NAMALWA (cell line): ENCODE results near the gene LINC01488.

Source experiments
- DNase-seq: peaks from one replicate; pipeline ENCODE4 v3.0.0-alpha.2; 2015; ENCODE audit warnings: low spot score

Gene LINC01488

DNA sequence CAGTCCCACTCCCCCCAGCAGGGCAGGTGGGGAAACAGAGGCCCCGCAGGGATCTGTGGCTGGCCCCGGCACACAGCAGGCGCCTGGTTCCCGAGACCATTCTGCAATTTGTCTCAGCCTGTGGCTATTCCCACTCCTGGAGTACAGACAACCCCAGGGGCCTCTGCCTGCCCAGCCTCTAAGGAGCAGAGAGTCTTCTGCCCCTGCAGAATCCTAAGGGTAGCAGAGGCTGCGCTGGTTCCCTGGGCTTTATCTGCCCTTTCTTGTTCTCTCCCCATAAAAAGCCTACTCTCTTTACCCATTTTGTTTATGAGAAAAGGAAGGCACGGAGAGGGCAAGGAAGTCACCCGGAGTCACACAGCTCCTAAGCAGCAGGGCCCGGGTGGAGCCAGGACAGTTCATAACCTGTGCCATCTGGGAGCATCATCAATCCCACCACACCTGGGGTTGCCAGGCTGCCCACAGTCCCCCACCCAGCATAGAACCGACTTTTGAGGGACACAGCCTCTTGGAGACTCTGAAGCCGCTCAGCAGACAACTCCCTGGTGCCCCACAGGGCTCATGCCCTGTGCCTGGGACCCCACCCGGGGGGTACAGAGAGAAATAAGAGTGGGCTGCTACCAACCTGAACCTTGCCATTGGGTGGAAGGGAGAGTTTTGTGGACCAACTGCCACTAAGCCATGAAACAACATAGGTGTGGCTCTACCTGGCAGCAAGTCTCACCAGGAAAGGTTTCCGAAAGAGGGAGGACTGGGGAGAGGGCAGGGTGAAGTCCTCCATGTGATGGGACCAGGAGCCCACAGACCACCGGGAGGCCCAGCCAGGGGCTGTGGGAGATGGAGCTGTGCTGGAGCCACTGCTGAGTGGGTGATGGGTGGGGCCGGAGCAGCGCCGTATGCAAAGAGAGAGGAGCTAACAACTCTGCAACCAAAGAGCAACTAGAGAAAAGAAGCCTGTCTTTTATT, 17.2 kb upstream of the LINC01488 start:
- DNase-seq, result no peak

DNA sequence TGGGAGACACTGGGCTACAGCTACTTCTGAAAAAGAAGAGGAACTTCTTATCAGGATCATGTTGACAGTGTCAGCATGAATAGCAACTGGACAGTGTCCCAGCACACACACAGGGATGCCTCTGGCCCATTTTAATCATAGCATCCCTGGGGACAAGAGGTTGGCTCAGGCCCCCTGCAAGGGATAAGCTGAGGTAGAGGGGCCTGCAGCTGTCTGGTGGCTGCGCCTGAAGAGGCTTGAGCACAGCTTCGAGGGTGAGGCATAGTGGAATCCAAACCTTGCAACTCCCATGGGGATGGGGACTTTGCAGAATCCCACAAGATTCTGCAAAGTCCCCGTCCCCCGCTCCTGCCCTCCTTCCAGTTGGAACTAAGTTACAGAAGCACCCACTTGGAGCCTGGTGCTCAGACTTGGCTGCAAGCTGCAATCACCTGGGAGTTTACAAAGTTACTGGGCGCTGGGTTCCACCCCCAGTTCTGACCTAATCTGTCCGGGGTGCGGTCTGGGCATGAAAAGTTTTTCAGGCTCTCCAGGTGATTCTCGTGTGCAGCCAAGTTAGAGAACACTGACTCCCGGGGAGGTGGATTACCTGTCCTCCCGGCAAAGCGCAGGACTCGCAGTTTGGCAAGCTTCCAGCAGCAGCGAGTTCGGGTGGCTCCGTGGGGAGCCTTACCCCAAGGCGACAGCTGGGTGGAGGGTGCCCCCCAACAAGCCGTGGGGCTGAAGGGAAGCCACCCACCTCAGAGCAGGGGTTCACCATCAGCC, 16.0 kb upstream of the LINC01488 start:
- no peak for DNase-seq

DNA sequence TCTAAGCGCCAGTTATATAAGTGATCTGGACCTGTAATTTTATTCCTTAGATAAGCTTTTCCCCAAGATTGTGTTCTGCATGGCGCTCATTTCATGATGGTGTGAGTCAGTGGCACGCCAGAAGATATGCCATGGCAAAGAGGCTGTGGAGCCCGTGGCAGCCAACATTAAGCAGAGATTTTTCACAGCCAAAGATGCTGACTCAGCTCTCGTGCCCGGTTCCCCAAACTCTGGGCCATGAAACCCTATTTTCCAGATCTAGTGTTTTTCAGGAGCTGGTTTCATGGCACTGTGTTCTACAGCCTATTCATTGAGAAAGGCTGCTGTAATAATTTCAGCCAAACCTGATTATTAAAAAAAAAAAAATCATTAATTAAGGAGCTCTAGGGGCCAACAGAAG, 15.4 kb upstream of the LINC01488 start:
- DNase-seq, result no peak

DNA sequence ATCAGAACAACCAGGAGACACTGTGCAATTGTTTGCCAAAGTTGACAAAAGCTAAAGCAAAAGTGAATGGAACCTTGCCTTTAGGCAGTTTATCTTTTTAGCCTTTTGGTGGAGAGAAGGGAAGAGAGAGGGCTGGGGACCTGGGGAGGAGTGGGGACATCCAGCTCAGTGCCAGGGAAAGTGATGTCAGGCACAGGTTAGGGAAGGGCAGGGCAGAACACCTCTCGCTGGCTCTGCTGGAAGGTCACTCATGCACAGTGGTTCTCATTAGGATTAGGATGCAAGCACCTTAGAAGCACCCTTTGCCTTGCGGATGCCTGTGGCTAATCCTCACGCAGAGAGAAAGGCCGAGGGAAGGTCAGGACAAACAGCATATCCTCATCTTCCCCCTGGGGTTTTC, 14.3 kb upstream of the LINC01488 start:
- no peak for DNase-seq

DNA sequence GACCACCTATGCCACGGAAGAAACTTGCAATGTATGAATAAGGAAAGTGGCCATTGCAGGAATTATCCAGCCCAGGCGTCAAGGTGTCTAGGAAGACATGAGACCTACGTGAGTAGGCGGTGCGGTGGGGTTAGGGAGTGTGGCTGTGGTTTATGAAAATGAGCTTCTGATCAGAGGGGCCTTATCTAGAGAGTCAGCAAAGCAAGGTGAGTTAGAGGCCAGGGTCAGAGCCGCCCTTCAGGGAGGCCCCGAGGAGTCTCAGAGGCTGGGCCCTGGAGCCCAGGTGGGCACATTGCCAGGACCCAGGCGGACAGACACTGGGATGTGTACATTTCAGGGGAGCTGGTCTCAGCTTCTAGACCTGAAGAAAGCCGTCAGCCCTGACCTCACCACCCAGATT, 13.8 kb upstream of the LINC01488 start:
- no peak for DNase-seq

DNA sequence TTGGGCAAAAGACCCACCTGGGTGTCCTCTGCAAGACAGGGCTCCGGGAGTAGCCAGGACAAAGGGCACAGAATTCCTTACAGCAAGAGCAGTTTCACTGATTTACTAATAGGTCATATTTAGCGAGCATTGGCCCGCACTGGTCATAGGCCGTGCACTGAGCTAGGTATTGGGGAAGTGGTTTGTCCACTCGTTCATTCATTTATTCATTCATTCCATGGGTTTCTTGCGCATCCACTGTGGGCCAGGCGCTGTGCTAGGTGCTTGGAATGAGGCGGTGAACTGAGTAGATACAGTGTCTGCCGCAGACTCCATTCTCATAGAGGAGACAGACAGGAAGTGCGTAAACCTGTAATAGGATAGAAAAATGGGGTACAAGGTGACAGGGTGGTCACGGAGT, 13.2 kb upstream of the LINC01488 start:
- no peak for DNase-seq

DNA sequence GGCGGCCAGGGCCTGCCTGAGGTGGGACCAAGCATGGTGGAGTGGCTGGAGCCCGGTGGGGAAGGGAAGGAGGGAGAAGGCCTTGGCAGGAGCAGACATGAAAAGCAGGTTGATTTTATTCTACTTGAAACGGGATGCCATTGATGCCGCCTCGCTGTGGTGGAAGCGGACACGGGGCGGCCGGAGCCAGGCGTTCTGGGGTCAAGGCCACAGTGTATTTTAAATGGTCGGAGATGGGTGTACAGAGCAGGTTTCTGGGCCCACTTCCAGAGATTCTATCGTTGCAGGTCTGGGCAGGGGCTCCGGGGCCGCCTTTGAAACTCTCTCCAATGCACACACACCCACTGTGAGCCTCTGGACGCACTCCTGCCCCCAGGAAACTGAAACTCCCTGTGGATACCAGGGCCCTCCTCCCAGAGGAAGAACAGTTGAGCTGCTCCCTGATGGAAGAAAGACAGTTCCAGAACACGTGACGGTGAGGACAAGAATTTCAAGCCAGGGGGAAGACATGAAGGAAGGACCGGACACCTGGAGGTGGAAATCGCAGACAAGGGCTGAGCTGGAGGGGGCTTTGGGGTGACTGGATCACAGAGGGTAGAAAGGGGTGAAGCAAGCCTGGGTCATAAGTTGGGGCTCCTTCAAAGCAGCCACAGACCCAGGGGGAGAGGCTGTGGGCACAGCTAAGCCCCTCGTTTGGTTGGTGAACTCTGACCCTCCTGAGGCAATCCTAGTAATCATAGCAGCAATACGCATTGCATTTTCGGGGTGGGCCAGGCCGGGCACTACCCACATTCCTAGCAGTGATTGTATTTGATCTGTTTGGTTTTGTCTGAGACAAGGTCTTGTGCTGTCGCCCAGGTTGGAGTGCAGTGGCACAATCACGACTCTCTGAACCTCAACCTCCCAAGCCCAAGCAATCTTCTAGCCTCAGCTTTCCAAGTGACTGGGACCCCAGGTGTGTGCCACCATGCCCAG, 12.3 kb upstream of the LINC01488 start:
- DNase-seq, result no peak

DNA sequence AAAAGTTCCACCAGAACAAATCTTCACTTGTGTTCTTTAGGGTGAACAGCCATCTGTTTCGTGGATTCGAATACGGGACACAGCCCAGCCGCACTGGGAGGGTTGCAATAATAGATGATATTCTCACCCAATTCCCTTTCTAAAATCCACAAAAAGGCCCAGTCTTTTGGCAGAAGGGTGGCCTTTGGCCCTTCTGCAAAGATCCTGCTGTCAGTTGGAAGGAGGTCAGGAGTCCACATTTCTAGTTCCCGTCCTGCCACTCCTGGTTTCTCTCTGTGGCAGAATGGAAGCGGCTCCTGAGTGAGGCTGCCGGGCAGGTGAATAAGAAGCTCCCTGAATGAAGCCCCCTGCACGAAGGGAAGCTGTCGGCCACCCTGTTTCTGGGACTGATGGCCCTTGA, 11.2 kb upstream of the LINC01488 start:
- no peak for DNase-seq

DNA sequence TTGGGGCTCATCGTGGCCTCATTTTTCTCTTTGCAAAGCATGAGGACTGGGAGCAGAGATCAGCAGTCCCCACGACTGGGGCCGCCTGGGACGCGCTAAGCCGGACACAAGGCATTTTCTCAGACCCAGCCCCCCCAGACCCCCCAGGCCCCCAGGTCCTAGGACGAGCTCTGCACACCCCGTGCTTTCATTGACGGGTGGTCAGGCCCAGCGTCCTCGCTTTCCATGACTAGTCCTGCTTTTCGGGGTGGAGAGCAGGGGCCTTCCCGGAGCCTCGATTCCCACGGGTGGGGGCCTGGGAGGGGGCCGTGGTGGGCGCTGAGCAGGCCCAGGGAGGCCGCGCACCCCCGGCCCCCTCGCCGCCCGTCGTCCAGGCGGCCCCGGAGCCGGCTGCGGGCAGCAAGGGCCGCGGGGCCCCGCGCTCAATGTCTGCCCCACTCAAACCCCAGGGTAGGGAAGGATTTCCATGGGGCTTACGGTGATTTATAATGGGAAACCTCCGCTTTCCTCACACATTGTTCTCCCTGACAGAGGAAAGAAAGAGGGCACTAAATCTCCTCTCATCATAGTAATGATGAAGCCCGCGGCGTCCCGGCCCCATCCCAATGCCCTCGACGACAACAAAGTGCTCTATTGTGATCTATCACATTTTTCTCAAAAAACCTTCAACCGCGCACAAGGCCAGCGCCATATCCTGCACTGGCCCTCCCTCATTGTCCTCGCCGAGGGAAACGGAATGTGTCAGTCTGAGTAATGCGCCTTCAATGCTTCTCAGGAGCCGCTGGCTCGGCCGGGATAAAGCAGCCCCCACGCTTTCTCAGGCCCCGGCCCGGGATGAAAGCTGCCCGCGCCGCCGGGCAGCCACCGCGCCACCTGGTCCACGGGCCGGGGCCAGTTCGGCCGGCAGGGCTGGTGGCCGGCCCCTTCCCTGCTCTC, 10.4 kb upstream of the LINC01488 start:
- no peak for DNase-seq

DNA sequence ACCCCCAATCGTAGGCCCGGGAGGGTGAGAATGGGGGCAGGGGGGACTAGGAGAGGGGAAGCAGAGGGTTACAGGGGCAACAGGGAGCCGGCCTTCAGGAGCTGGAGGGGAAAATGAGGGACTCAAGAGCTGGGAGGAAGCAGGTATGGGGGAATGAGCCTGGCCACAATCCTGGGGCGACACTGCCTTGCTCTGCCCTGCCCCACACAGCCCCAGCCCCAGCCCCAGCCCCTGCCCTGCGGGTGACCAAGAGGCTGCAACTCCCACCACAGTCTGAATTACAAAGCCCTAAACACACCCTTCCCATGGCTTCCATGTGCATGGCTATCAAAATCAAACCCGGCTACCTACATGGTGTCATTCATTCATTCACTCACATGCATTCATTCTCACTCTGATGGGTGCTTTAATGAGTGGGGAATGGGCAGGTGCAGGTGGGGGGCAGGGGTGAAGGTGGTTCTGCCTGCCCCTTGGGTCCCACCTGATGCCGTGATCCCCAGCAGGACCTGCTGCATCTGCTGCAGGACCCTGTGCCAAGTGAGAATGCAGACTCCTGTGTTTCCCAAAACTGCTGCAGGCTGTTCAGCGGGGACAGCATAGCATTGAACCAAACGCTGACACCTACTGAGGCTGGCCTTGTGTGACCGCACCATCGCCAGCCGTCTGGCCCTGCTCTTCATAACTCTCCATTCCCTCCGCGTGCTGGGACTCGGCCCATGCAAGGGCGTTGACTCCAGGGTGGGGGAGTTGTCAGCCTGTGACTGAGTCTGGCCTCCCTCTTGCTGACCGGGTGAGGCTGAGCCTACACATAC, 9.5 kb upstream of the LINC01488 start:
- no peak for DNase-seq

DNA sequence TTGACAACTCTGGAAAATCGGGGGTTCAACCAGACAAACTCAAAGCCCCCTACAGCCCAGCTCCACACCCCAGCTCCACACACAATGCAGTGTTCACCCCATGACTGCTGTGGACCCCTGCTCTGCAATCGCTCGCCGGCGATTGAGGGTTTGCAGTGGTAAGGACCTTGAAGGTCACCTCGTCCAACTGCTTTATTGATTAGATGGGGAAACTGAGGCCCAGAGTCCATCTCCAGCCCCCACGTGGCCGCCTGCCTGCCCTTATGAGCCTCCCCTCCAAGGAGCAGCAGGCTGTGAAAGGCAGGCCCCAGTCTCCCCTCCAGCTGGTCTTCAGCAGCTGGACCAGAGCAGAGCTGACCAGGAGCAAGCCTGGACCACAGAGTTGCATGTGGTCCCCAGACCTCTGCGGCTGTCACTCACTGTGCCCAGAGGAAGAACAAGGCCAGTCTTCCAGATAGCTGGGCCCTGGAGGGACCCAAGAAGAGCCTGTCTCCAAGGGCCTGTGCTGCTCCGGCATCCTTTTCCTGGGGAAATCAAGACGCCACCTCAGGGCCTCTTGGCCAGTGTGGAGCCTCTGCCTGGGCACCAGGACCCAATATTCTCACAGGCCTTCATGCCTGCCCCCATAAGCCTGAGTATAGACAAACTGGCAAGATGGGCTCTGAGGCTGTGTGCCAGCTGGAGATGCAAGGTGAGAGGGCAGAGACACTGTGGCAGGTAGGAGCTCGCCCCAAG, 8.8 kb upstream of the LINC01488 start:
- no peak for DNase-seq

DNA sequence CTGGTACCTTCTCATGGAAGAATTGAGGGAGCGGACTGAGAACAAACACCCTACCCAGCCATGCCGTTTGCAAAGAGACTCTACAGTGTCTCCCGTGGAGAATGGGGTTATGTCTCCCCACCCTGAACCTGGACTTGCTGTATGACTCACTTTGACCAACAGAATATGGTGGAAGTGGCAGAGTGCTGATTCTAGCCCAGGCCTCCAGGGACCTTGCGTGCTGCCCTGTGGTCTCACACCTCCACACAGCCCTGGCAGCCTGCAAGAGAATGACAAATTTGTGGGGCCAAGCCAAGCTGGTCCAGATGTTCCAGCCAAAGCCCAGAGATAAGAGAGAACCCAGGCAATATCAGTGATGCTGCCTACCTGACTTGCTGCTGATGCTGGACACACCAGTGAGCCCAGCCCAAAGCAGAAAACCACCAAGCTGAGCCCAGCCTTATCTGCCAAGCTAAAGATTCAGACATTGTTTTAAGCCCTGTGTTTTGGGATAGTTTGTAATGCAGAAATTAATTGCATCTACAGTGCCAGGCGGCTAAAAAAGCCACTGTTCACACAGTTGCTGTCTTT, 8.1 kb upstream of the LINC01488 start:
- DNase-seq, result no peak

DNA sequence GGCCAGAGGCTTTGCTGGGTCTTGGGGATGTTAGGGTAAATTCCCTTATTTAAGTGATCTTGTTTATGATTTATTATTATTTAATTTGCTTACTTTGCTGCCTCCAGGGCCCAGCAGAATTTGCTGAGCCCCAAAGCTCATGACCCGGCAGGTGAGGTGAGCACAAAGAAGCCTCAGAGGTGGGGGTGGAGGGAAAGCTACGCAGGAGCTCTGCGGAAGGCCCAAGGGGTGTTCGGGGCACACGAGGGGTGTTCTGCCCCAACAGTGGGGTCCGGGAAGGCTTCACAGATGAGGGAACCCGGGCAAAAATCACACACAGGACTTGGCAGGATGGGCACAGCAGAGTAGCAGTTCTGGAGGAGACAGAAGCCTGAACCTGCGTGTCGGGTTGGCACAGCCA, 6.7 kb upstream of the LINC01488 start:
- DNase-seq, result no peak

DNA sequence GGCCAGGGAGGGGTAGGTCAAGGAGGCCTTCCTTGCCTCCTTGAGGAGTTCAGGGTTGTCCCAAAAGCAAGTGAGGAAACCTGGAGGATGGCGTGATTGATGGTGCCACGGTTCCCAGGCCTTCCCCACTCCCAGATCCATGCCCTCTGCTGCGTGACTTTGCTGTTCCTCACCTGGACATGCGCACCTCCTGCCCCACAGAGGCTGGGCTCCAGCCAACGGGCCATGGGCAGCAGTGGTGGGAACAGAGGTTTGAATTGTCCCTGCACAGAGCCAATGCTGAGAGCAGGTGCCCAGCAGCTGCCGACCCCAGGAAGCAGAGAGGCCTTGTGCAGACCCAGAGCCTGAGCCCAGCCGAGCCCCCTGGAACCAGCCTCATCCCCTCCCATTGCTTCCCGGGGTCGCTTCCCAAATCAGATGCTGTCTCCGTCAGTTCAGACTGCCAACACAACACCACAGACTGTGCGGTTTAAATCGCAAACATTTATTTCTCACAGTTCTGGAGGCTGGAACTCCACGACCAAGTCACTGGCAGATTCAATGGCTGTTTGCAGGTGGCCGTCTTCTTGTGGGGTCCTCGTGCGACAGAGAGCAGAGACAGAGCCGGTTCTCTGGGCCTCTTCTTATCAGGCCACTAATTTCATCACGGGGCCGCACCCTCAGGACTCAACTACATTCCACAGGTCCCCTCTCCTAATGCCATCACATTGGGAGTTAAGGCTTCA, 6.2 kb upstream of the LINC01488 start:
- no peak for DNase-seq

DNA sequence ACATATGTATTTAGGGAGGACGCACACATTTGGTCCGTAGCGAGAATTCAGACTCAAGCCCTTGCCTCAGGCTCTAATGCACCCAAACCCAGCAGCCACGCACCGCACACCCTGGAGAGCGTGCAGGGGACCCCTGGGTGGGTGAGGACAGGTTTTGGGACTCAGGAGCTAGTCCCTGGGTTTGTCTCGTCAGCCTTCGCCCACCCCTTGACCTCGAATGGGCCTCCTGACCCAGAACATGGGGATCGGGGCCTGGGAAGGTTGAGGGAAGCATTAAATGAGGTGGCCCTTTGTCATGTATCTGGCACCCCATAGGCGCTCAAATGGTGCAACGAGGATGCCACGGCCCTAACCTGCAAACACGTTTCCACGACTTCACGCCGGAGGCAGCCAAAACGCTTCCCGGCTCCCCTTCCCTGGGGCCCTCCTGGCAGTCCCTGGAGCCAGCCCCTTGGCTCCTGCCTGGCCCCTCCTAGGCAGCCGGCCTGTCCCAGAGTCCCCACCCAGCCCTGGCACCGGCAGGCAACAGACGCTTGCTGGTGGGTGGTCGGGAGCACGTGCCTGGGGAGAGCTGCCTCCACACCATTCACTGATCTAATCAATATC, 5.5 kb upstream of the LINC01488 start:
- no peak for DNase-seq

DNA sequence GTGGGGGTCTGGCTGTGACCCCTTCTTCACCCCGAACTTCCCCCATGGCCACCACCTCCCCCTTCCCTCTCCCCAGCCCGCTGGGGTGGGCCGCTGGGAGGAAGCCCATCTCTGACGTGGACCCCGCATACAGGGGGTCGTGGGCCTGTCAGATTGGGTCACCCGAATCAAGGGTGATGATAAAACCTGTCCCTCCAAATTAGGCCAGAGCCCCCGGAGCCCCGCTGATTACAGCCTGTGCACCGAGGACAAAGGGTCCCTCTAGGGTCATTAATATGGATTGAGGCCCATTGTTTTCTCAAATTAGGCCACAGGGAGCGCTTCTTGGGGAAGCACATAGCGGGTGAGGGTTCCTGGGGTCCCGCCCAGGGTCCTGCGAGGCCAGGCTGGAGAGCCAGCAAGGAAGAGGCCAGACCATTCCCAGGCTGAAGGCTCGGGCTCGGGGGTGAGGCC, 4.9 kb upstream of the LINC01488 start:
- no peak for DNase-seq

DNA sequence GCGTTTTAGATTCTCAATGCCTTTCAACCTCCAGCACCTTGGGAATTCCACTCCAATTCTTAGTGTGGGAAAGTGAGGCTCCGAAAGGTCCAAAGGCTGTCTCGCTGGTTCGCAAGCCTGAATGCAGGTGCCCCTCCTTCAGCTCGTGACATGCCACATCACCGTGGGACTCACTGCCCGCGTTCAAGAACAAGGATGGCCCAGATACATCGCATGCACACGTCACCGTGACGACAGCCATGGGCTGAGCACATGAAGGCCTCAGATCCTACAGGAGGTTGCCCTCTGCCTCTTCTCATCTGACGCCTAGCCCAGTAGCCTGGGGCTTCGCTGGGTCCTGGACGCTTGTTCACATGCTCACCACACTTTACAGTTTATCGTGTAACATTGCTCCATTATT, 4.4 kb upstream of the LINC01488 start:
- no peak for DNase-seq
